ENCODE data around the gene ANO8.

The ANO8 gene

DNA sequence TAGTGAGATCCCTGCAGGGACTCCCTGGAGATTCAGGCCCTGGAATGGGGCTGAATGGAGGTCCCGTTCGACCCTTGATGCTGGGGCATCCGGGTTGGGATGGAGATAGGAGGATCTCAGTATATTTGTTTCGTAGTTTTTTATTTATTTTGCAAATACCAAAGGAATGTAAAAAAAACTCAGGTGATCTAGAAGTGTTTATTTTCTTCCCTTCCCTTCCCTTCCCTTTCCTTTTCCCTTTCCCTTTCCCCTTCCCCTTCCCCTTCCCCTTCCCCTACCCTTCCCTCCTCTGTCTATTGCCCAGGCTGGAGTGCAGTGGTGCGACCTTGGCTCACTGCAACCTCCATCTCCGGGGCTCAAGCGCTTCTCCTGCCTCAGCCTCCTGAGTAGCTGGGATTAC is 7.2 kb upstream of the ANO8 start:
- DNase-seq = no peak

DNA sequence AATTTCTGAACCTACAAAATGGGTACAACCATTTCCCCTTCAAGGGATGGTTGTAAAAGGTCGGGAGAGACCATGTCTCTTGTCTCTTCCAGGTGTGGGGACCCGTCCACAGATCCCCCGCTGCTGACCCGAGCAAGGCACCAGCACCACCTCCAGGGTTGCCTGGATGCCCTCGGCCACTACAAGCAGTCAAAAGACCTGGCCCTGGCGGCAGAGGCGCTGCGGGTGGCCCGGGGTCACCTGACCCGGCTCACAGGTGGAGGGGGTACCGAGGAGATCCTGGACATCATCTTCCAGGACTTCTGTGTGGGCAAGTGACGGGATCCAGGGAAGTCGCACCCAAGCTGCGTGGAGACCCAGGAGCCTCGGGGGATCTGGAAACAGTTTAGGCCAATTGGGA is 6.7 kb upstream of the ANO8 start:
- DNase-seq = no peak

DNA sequence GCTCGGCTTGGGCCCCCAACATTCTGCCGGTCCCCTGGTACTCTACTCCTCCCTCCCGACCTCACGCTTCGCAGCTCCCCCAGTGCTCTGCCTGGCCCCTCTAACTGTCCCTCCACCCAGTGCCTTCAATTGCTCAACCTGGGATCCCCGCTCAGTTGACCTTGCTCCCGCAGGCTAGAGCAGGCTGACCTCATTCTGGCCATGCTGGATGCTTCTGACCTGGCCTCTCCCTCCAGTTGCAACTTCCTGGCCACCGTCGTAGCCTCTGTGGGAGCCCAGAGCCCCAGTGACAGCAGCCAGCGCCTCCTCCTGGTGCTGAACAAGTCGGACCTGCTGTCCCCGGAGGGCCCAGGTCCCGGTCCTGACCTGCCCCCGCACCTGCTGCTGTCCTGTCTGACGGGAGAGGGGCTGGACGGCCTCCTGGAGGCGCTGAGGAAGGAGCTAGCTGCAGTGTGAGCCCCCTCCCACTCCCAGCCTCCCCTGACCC is 6.3 kb upstream of the ANO8 start:
- no peak for DNase-seq

DNA sequence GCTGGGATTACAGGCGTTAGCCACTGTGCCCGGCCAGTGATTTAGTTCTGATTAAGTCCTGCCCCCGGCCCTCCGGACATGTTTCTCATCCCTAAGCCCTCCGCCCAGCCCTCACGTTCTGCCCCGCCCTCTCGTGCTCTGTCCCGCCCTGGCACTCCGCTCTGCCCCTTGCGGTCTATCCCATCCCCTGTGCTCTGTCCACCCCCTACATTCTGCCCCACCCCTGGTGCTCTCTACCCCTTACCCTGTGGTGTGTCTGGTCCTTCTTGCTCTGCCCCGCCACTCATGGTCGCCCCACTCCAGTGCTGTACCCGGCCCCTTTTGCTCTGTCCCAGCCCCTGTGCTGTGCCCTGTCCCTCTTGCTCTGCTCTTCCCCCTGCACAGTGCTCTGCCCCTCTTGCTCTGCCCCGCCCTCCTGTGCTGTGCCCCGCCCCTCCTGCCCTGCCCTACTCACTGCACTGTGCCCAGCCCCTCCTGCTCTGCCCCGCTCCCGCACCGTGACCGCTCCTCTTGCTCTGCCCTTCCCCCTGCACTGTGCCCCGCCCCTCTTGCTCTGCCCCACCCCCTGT is 5.7 kb upstream of the ANO8 start:
- DNase-seq = no peak

DNA sequence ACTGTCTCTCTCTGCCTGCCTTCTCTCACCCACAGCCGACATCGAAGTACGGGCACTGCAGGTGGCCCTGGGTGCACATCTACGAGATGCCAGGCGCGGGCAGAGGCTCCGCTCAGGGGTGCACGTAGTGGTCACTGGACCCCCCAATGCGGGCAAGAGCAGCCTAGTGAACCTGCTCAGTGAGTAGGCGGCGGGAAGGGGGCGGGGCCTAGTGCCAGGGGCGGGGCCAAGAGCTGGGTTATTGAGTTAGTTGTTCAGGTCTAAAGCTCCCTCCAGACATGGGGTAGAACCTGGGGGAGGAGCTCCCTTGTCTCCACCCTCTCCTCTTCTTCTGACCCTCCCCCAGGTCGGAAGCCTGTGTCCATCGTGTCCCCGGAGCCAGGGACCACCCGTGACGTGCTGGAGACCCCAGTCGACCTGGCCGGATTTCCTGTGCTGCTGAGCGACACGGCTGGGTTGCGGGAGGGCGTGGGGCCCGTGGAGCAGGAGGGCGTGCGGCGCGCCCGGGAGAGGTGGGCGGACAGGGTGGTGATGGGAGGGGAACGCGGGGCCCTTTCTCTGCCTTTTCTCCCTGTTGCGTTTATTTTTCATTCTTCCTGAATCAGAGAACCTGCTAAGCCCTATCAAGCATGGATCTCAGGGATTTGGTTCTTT is 4.6 kb upstream of the ANO8 start:
- peak; percentile 57 for DNase-seq

DNA sequence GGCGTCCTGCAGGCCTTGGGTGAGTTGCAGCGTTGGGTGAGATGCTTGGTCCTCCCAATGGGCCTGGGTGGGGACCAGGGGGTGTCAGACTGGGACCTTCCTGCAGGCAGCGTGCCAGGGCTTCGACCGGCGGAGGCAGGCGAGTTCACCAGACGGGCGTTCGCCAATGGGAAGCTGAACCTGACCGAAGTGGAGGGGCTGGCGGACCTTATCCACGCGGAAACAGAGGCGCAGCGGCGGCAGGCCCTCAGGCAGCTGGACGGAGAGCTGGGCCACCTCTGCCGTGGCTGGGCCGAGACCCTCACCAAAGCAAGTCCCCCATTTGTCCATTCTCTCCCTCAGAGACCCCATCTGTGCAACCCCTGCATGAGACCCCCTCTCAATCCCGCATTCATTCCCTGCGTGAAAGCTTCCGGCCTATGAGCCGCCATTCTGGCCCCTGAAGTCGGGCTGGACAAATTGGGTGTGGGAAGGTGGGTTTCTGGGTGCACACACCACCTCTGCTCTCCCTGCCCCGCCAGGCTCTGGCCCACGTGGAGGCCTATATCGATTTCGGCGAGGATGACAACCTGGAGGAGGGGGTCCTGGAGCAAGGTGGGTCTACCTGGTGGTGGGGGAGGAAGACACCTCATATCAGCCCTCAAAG is 3.9 kb upstream of the ANO8 start:
- DNase-seq = no peak

DNA sequence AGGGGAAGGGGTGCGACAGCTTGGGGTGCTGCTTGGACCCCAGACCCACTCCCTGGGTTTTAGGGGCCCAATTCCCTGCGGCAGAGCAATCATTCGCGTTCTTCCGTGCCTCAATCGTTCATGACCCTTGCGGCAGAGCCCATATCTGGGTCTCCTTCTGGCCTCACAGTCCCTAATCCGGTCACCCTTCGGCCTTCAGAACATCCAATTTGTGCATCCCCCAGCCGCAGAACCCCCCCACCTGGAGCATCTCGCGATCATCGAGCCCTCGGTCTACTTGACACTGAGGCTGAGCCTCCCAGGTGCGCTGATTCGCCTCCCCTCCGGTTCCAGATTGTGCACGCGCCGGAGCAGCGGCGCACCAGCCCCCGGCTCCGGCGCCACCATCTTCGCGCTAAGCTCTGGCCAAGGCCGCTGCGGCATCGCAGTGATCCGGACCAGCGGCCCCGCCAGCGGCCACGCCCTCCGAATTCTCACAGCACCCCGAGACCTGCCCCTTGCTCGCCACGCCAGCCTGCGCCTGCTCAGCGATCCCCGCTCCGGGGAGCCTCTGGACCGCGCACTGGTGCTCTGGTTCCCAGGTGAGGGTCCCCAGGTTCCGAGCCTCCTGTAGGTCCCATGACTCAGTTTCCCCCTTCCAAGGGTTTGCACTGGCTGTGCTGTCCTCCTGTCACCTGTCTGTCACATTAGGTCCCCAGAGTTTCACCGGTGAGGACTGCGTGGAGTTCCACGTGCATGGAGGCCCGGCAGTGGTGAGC is 3.2 kb upstream of the ANO8 start:
- DNase-seq = peak; percentile 44

DNA sequence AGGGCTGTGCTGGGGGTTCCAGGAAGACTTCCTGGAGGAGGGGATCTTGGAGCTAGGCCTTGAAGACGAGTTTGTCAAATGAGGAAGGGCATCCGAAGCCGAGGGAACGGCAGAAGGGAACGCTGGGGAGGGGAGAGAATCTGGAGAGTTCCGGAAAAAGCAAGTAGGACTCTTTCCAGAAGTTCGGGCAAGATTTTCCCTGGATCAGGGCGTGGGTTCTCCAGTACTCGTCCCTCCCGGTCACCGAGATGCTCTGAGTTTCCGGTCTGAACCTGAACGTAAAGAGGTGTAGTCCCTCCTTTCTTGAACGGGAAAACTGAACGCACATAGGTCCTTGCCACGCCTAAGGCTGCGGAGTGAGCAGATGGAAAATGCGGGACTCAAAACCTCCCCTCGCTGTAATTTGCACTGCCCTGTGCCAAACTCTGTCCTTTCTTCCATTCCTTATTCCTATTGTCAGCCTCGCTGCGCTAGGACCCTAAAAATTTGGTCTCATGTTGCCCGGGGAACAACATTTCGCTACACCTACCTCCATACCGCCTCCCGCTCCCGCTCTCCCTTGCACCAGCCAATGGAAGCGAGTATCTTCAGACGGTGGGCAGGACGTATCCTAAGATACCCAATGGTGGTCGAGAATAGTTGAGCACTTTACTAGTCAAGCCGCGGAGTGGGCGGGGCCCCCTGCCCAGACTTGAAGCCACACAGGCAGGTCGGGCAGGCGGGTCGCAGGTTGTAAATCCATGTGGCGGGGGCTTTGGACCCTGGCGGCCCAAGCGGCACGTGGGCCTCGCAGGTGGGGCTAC is 2.4 kb upstream of the ANO8 start, which contains the start of gene GTPBP3:
TSS of gene GTPBP3 (plus strand) at position 682 of the 803 bp plus-strand sequence. CDS start at position 741, 59 bp downstream.
- peak; percentile 98 for DNase-seq

DNA sequence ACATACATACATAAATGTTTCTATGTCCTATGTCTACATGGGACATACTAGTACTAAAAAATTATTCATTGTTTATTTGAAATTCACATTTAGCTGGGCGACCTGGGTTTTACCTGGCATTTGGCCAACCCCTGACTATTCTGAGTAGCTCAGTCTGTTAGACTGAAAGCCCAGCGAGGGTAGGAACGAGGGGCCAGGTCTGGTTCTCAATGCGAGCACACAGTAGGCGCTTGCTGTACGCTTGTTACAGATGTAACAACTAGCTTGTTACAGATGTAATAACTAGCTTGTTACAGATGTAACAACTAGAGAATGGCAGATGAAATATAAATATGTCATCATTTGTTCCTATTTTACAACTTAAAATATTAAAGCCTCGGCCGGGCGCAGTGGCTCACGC is 920 bp upstream of the ANO8 start:
- no peak for DNase-seq

DNA sequence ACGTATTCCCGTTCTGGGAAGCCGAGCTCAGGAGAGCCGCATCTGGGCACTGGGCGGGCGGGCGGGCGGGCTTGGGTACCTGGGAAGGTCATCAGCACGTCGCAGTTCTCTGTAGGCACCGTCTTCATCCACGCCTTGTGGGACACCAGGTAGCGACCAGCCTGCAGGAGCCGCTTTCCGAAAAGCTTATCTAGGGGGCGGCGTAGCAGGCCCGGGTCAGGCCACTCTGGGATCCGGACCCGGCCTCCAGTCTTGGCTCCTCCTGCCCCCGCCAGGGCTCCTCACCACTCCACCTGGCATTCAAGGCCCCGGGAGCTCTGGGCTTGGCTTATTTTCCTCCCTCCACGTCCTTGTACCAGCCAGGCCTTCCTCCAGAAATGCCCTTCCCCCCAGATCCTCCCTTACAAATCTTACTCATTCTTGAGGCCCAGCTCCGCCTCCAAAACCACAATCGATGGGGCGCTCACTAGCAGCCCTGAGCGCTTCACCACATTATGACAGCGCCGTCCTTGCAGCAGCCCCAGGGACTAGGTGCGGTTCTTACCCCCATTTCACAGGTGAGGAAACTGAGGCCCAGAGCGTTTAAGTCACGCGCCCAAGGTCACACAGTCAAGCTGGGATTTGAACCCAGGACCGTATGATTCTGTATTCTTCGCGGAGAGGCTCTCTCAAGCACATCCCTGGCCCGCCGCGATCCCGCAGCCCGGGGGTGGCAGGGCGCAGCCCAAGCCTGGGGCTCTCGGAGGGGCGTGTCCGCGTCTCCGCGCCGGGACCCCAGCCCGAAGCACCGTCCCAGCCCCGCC is 843 bp downstream of the ANO8 start:
- peak; percentile 84 for DNase-seq

DNA sequence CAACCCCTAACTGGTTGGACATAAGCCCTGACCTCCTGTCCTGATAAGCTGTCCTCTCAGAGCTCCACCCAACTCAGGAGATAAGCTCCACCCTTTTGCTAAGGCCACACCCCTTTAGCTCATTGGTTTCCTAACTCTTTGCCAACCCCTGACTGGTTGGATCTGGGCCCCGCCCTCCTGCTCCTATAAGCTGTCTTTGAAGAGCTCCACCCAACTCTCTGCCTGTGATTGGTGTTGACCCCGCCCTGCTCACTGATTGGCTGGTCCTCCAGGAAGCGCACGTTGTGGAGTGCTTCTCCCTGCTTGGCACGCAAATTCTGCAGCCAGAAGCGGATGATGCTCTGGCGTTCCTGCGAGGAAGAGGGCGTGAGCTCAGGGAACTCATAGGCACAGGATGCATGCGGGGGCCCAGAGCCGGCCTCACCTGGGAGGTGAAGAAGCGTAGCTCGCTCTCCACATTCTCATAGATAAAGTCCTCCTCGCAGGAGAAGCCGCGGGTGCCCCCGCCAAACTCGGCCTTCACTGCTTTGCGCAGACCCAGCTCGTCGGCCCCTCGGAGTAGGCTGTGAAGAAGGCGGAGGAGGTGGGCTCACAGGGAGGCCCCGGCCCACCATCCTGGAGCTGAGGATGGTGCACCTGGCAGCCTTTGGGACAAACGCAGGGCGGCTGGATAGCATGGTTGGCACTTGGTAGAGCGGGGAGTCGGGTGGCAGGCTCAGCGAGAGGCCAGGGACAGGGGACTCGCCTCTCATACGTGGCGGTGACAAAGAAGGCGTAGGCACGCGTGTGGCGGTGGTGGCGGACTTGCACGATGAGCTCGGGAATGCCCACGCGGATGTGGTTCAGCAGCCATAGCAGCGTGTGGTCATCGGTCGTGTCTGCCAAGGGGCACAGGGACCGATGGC is 1.7 kb downstream of the ANO8 start:
- peak; percentile 78 for DNase-seq

DNA sequence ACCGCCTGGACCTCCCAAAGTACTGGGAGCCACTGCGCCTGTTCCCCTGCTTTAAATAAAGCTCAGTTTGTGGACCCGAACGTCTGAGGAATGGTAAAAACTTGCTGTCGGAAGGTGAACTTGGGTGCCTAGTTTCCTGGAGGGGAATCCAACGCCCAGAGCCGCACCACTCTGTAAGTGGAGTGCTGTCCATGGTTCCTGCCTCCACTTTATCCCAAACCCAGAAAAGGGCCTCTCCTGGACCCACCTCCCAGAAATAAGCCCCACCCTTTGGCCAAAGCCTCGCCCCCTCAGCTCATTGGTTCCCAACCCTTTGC is 2.3 kb downstream of the ANO8 start:
- DNase-seq = no peak

DNA sequence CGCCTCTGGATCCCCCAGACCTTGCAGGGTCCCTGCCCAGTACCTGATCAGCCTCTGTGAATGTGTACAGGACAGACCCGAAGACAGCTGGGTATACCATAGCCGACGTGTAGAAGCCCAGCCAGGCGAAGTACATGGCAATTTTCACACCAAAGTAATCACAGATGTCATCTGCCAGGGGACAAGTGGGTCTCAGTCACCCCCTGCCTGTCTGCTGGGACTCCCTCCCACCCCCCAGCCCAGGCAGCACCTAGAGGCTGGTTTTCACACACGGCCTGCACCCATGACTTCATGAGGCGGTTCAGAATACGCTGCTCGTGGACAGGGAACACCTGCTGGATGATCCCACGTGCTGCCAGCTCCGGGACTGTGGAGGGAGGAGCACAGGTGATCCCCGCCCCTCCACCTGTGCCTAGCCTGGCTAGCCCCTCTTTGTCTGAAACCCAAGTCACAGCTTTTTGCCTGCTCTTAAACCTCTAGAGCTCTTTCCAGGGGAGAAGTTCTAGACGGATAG is 3.6 kb downstream of the ANO8 start:
- no peak for DNase-seq

DNA sequence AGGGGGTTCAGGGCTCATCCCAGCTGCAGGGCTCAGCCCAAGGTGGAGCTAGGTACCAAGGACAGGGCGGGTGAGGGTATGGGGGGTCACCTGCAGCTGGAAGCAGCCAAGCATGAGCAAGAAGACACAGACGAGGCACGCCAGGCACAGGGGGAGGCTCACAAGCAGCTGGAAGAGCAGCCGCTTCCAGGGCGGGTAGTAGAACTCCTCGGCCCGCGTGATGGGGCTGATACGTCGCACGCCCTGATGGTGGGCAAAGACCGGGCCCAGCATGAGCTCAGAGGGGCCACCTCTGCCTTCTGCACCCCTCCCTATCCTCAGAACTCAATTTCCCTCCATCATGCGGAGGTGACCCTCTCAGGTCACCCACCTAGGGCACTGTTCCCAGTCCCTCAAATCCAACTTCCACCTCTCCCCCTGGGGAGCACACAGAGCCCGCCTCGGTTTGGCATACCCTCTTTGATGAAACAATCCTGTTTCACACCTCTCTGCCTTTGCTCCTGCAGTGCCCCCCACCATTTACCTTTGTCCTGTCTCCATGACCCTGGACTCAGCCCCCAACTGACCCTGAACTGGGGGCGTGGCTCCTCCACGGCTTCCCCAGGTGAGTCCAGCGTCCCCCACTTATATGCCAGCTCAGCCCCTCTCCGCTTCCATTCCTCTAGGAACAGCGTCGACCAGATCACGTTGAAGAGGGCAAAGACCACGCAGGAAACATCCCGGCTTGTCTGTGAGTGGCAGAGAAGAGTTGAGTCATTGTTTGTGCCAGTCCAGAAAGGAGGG is 4.2 kb downstream of the ANO8 start:
- DNase-seq = no peak

DNA sequence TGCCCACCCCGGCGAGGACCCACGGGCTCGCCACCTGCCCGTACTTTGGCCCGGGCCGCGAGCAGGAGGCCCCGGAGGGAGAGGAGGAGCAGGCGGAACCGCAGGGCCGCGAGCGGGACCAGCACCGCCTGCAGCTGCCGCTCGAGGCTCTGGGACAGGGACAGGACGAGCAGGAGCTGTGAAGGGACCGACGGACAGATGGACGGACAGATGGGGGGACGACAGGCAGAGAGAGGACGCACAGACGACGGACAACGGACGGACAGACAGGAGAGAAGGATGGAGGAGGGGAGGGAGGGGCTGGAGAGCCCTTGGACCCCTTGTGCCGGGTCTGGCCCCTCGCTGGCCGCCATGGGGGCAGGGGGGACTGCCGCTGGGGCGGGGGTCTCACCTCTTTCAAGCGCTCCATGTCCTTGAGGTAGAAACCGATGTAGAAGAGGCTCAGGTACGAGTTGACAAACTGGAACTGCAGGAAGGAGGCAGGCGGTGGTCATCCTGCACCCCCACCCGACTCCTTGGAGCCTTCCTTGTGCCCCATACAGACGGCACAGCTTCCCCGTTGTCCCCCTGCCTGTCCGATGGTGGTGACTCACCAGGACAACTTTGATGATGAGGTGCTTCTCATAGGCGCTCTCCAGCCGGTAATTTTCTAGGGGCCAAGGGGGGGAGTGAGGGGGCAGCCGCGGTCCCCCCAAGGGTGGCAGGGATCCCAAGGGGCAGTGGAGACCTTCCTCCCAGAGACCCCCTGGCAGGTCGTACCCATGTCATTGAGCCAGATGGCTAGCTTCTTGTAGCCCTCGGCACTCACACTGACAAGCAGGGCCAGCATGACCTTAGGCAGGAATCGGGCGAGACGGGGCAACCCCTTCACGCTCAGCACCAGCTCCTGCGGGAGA is 5.0 kb downstream of the ANO8 start:
- DNase-seq = no peak

DNA sequence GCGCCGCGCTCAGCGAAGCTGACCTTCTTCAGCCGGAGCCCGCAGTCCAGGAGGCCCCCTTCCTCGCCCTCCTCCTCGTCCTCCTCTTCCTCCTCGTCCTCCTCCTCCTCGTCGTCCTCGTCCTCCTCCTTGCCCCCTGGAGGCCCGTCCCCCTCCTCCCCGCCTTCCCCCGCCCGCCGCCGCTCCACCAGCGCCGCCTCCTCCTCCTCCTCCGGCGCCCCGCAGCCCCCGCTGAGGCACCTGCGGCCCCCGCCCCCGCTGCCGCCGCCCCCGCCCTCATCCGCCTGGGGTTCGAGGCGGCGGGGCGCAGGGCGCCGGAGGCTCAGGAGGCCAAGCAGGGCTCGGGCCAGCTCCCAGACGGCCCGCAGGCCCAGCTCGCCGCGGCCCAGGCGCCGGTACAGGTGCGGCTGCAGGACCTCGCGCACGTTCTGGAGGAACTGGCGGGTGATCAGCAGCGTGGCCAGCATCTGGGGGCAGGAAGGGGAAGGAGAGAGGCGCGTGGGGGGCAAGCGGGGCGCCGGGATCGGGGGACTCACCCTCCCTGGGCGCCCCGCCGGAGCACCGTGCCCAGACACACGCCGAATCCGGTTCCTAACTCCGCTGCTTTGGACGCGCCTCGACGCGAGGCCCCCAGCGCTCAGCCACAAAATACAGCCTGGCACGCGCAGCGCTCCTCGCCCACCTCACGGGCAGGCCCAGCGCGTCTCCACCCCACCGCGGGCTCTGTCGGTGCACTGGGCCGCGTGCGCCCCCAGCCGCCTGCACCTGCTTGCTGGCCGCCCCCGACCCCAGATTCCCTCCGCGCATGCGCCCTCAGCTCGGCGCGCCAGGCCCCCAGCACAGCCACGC is 5.9 kb downstream of the ANO8 start:
- no peak for DNase-seq

DNA sequence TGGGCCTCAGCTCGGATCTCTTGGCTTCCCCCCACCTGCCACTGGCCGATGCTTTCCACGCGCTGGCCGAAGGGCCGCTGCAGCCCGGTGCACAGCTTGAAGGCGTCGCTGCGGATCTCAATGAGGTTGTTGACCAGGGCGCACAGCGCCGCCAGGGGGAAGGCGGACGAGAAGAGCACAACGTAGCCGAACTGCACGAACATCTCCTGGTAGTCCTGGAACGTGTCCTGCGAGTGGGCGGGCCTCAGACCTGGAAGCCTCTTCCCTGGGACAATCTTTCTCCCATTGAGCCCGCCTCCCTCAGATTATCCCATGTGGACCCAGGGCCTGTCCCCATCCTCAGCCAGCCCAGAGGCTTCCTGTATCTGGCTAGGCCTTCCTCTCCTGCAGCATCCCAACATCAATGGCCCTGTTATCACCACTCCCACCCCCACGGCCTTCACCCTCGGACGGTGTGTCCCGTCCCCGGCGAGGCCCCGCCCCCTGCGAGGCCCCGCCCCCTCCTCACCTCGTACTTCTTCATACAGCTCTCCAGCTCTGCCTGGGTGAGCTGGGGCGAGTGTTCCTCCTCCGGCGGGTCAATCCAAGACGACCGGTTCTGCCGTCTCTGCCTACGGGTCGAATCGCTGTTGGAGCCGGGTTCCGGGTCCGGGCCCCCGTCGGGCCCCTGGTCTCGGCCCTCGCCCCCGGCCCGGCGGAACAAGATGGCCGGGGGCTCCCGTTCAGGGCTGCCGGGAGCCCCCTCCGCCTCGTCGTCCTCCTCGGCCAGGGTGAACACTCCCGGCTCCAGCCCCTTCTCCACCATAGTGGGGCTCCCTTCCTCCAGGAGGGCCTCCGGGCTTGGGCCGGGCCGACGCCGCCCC is 6.8 kb downstream of the ANO8 start:
- peak; percentile 39 for DNase-seq
